Measurements from ENCODE around the gene ST6GALNAC4.

The ST6GALNAC4 gene, protein sequence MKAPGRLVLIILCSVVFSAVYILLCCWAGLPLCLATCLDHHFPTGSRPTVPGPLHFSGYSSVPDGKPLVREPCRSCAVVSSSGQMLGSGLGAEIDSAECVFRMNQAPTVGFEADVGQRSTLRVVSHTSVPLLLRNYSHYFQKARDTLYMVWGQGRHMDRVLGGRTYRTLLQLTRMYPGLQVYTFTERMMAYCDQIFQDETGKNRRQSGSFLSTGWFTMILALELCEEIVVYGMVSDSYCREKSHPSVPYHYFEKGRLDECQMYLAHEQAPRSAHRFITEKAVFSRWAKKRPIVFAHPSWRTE
- 11.2 to 14.3 reads per million in 2 donors for total RNA-seq

DNA sequence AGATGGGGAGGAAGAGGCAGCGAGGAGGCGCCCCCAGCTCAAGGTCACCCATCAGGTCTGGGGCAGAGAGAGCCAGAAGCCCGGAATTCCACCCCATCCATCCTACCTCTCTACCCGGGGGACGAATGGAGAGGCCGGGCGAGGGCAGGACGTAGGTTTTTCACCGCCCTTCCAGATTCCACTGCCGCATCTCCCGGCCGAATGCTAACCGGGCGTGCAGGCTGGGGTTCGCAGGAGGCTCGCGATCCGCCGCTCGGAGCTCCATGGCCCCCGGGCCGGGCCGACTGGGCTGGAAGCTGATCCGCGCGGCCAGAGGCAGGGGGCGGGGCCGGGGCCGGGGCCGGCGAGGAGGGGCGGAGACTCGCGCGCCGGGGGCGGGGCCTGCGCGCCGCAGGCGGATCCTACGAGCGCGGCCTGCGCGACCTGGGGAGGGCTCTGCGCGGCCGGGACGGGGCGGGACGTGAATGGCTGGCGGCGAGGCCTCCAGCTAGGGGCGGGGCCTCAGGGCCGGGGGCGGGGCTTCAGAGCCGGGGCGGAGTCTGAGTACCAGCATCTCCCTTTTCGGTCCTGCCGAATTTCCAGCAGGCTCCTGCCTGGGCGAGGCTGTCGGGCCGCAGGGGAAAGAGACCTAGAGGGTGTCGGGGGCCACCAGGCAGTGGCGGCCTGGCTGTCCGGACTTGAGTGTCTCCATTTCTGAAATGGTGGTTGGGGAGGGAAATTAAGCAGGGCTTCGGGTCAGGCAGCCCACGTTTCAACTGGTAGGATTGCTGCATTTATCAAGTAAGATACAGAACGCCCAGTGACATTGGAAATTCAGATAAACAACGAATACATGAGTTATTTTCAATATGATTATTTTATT lies at the start of gene ST6GALNAC4:
TSS of gene ST6GALNAC4 (minus strand) at position 322 of the 862 bp plus-strand sequence. CDS start 622 bp downstream, outside the sequence.
- DNase-seq = peak; percentile 87 to 96 (median 94)

DNA sequence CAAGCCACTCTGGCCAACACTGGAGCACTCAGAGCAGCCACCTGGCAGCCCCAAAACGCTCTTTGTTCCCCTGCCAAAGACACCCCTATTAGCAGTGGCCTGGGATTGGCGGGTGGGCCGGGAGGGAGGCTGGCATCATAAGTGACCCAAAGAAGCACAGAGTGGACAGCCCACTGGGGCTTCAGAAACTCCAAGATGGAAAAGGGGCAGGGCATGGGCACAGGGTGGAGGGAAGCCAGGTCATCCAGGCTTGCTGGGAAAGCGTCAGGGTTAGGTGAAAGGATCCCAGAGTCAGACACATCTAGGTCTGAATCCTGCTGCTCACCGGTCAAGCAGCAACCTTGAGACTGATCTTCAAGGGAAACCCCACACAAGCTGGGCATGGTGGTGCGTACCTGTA lies 49.1 kb upstream of the ST6GALNAC4 start:
- DNase-seq = no peak

DNA sequence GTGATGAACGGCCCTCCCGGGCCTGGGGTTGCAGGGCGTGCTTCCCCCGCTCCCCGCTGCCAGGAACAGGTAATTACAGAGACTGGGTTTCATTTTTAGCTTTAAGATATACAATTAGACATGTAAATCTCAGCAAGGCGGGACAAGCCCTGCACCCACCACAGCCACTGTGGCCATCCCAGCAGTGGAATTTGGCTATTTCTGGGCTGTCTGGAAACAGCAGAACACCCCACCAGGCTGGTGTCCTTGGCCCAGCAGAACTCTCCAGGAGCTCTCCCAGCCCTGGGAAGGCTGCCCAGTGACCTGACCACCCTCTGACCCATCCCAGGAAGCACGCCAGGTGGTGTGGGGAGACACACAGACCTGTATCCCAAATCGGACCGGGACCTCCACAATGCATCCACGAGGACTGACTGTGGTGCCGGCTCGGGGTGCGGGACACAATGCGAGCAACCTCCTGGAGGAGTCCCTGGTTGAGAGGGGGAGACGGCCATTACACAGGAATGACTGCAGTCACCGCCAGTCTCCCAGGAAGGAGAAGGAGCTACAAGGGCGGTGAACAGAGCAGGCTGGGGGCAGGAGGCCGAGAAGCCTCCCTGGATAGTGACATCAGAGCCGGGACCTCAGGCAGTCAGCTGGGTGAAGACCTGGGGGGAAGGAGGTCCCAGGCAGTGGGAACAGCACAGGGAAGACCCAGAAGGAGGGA lies 46.7 kb upstream of the ST6GALNAC4 start:
- no peak for DNase-seq

DNA sequence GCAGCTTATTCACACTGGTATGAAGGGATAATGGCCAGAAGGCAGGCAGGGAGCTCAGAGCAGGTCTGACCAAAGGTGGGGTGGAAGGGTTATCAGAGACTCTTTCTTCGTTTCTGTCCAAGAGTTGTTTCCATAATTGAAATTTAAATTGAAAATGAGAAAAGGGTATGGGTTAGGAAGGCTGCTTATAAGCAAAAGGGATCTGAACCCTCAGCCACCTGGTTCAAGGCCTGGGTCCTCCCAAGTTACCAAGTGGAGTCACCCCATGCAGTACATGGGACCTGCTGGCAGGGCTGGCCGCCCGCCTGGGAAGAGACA lies 46.2 kb upstream of the ST6GALNAC4 start:
- no peak for DNase-seq

DNA sequence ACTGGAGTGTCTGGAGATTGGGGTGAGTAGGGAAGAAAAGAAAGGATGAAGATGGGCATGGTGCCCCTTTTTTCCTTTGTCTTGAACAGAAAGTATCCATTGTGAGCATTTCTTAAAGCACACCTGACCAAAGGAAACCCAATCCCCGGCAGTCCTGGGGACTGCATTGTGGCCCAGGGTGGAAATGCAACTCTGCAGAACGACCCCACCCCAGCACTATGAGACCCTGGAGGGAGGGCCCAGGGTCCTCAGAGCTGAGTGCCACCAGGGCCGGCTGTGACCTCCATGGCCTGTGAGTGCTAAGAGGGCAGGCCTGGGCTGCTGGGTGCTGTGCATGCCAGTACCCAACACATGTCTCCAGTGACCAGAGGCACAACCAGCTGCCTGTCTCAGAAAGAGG lies 45.4 kb upstream of the ST6GALNAC4 start:
- DNase-seq = no peak

DNA sequence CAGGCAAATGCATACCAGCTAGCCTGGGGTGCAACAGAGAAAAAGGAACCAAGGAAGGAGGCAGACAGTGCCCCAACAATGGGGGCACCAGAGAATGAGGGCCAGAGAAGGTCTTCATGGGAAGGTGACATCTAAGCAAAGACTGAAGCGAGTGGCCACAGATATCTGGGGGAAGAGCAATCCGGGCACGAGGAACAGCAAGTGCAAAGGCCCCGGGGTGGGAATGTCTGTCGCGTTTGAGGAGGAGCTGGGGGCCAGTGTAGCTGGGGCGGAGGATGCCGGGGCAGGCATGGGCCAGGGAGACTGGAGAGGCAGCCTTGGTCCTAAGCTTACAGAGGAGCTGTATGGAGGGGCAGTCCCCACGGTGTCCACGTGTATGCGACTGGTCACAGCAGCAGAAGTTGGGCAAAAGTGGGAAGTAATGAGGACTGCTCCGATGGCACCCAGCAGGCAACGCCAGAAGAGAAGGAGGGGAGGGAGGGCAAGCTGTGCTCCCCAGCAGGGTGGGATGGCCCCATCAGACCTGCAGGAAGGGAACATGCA lies 44.8 kb upstream of the ST6GALNAC4 start:
- no peak for DNase-seq

DNA sequence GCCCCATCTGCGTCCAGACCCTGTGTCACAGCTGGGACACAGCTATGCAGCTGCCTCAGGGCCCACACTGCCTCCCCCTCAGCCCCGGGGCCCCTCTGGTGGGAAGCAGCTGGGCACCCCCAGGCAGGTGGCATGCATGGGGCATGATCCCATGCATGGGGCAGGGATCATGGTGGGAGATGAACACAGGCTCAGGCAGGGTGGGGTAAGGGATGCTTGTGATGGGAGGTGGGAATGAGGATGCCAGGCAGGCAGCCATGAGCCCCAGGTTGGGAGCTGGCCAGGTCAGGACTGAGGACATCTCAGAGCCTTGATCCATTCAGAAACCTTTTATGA lies 44.3 kb upstream of the ST6GALNAC4 start:
- DNase-seq = no peak

DNA sequence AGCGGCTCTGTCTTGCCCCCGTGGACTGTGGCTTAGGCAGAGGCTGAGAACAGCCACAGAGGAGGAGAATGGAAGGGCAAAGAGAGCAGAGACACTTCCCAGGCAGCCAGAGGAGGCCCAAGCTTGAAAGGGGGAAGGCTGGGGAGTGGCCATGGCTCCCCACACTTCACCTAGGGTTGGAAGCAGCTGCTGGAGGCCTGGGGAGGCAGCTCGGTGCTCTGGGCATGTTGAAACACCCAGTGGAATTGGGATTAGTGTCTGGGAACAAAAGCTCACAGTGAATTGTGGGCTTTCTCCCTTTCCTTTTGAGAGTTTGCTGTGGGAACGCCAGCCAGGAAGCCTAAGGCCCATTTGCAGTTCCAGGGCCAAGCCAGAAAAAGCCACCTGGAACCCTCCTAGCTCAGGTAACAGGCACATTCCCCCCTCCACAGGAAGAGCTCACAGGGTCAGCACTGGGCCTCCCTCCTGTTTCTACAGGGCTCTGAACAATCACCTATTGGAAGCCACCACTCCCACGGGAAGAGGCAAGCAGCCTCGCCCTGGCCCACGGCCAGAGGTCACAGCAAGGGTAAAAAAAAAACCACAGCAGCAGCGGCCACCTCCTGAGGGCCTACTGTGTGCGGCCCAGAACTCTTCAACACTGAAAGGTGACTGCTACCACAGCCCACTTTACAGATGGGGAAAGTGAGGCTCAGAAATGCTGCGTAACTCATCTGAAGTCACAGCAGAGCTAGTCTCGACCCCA lies 43.7 kb upstream of the ST6GALNAC4 start:
- no peak for DNase-seq

DNA sequence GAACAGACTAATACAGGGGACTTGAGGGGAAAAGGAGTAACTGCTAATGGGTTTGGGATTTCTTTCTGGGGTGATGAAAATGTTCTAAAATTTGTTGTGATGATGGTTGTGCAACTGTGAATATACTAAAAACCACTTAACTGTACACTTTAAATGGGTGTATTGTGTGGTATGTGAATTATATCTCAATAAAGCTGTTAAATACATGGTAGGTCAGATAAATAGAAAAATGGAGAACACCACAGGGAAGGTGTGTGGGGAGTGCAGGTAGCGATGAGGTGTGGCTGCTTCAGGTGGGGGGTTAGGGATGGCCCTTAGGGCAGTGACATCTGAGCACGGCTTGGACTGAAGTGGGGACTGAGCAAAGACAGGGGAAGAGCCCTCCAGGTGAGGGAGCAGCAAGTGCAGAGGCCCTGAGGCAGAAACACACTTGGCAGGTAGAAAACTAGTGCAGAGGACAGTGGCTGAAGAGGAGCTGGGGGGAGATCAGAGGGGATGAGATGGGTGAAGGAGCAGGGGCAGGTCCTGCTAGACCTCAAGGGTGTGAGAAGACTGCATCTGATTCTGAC lies 43.1 kb upstream of the ST6GALNAC4 start:
- DNase-seq = no peak

DNA sequence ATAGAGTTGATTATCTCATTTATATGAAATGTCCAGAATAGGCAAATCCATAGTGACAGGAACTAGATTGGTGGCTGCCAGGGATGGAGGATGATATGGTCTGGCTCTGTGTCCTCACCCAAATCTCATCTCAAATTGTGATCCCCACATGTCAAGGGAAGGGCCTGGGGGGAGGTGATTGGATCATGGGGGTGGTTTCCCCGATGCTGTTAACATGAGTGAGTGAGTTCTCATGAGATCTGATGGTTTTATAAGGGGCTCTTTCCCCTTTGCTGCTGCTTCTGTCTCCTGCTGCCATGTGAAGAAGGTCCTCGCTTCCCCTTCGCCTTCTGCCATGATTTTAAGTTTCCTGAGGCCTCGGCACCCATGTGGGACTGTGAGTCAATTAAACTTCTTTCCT lies 42.6 kb upstream of the ST6GALNAC4 start:
- DNase-seq = no peak

DNA sequence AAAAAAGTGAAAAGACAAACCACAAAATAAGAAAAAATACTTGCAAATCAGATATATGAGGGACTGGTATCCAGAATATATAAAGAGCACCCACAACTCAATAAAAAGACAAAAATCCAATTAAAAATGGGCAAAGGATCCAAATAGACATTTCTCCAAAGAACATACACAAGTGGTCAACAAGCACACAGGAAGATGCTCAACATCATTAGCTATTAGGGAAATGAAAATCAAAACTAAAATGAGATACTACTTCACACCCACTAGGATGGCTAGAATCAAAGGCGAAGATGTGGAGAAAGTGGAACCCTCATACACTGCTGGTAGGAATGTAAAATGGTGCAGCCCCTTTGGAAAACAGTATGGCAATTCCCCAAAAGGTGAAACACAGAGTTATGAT lies 41.9 kb upstream of the ST6GALNAC4 start:
- no peak for DNase-seq

DNA sequence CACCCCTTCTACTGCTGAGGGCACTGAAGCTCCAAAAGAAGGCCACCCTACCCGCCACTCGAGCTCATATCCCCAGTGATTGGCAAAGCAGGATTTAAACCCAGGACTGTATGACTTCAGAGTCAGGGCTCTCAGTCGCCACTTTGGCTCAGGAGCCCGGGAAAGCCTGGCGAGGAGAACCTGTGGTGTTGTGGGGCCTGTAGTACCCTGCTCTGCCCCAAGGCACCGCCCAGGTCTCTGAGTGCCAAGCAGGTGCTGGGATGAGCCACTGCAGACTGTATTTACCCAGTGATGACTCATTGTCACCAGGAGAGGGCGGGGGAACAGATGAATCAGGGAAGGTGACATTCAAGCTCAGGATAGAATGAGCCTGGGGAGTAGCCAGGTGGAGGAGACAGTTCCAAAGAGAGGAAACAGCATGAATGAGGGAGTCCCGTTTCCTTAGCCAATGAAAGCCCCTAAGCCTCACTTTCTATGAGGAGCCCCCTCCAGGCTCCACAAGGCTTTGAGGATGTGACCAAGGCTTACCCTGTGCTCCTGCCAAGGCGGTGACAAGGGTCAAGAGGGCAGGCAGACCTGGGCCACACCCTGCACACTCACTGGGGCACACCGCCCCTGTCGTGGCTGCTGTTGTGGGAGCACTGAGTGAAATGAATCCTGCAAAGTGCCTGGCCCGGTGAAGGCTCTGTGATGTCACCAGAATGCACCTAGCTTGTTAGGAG lies 38.6 kb upstream of the ST6GALNAC4 start:
- peak in 4 of 5 experiments; percentile 66 to 82 (median 74) for DNase-seq

DNA sequence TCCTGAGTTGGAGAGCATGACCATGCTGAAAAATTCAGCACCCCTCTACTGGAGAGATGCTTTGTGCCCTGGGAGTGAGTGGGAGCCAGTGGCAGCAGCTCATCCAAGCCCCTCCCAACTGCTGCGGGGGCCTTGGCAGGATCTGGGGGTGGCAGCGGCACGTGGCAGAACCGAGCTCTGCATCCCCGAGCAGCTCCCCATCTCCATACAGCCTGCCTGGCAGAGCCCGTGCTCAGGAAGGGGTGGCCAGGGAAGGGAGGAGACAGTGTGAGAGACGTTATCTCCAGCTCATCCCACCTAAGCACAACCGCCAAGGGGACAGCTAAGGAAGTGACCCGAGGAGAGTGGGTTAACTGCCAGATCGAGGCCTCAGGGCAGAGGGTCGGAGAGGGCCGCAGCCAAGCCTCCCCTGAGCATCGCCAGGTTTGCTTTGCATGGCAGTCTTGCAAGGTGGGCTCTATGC lies 38.0 kb upstream of the ST6GALNAC4 start:
- no peak for DNase-seq

DNA sequence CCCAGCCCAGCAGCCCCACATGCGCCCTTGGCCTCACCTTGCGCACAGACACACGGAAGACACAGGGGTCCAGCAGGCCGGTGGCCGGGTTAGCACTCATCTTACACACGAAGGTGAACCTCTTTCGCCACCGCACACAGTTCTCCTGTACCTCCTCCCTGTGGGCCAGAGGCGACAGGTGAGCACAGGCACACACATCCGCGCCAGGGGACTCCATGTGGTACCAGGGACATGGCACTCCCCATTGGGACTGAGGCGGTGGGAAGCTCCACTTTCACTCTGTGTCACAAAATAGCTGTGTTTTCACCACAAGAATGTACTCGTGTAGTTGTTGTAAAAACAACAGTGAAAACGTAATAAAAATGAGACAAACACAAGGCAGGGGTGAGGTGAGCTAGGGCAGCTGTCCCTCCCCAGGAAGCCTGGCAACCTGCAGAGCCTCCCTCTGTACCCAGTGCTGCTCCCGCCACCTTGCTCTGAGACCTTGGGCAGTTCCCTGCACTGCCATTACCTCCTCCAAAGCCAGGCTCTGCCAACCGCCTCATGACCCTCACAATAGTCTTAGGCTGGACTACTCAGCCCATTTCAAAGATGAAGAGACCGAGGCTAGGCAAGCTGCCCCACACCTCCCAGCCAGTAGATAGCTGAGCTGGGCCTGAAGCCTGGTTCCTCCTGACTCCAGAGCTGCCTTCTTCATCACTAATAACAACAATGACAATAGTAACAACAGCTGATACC lies 37.1 kb upstream of the ST6GALNAC4 start:
- DNase-seq = peak in 1 of 5 experiments; percentile 67

DNA sequence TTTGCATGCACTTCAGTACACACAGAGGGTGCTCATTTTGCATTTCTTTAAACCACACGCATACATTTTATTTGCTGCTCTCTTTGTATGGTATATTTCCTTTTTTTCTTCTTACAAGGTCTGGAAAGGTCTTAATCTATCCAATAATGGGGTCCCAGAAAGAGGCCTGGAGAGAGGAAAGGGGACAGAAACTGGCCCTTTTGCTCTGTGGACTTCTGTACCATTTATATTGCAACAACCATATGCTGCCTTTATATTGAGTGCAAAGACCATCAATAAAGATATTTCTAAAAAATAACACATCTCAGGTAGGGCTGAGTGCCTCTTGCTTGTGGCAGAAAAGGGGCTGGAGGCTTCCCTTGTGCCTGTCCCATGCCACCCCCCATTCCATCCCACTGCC lies 36.3 kb upstream of the ST6GALNAC4 start:
- no peak for DNase-seq

DNA sequence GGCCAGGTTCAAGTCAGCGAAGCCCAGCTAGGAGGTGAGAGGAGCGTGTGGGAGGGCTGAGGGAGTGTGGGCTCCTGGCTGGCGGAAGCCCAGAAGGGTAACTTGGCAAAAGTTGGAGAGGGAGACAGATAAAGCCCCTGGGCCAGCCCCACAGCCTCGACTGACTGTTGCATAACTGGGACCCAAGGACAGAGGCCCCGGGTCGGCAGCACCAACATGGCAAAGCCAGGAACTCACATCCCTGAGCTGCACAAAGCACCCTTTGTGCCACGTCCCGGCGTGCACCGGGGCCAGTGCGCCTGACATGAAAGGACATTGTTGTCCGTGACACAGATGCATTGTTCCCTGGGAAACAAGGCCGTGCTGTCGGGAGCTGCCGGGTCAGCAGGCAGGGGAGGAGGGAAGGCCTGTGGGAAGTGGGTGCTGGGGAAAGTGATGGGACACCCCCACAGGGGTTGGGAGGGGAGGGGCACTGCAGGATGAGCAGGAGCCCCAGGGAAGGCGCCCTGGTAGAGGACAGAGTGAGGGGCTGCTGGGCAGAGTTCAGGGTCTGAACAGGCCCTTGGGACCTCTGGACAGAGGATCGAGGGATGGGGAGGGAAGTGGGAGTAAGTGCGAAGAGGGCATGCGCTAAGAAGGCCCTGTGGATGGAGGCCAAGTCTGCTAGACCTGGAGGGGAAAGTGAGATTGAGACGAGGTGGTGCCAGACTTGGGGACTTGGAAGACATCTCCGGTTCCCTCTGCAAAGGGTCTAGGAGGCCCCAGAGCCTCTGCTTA lies 33.9 kb upstream of the ST6GALNAC4 start:
- DNase-seq = no peak

DNA sequence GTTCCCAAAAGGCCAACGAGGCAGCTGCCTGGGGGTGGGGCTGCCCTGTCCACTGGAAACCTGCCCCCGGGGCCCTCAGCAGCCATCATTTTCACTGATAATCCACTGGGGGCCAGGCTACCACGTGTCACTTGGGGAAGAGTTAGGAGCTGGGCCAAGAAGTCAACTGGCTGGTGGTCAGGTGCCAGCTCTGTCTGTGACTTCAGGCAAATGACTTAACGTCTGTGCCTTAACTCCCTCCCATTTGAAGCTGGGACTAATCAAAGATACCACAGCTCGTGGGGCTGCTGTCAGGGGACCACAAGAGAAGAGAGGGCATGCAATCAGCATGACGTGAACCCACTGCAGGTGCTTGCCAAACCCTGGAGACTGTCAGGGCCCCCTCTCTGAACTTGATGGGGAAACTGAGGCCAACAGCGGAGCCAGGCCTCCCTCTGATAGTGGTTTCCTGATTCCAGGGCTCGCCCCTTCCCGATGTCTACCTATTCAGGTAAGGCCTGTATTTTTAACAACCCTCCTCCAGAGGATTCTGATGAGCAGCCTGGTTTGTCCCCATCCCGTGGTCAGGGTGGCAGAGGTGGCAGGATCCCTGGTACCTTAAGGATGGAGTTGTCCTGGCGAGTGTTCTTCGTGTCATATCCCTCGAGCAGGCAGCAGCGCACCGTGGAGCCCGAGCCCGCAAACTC lies 33.1 kb upstream of the ST6GALNAC4 start:
- DNase-seq = no peak

DNA sequence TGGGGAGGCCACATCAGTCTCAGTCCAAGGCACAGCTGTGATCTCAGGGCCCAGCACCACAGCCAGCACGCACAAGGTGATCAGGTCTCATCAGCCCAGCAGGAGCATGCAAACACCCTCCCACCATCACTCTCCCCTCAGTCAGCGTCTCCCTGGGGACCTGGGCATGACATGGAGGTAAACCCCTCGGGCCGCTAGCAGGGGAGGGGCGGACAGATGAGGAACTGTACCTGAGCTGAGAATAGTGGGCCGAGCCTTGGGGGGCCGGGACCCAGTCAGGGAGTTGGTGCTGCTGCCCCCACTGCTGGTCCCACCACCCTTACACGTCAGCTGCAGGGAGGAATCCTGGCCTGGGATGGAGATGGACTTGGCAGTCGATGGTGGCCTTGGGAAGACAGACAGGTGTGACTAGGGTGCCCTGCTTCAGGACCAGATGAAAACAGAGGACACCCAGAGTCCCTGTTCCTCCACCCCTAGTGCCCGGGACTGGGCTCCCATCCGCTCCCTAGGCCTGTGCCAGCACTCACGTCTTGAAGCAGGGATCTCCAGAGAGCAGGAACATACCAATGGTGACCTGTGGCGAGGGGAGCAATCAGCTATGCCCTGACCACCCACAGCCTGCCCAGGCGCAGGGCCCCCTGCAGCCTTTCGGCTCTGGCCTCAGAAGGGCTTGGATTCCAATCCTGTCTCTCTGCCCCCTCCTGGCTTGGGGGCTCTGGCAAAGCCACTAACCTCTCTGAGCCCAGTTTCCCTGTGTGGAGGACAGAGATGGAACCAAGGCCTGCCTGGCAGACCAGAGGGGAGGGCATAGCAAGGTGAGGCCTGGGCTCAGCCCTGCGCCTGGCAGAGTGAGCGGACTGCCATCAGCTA lies 31.2 kb upstream of the ST6GALNAC4 start:
- DNase-seq = no peak
